Tibial nerve (tissue), 4 donors: ENCODE measurements around the gene WFS1. TPM values are rescaled to one million over a fixed set of nuclear protein-coding genes. Genes with fewer than 3 reads are reported as not detected.

Experiments used
- DNase-seq, 2 donors: peaks; one replicate each; pipeline ENCODE4 v3.0.0-alpha.2; 2019; ENCODE audit warnings: low spot score in 2 of 2
- H3K27ac ChIP-seq, 4 donors: fragments of 200-600 bp; sonication (generic) in 3 of 4; one replicate each; pipeline ENCODE4 v1.5.1; 2017 to 2019; ENCODE audit warnings: mild to moderate bottlenecking in 1 of 4
- H3K27me3 ChIP-seq, 2 donors: fragments of 200-600 bp; sonication (generic) in 1 of 2; one replicate each; pipeline versions ENCODE4 v1.5.1 to v1.6.0; 2017 to 2019
- H3K36me3 ChIP-seq, 3 donors: fragments of 200-600 bp; sonication (generic); one replicate each; pipeline ENCODE4 v1.5.1; 2018 to 2019
- H3K4me1 ChIP-seq, 4 donors: fragments of 200-600 bp; sonication (generic) in 3 of 4; one replicate each; pipeline ENCODE4 v1.5.1; 2017 to 2019
- H3K4me3 ChIP-seq, 4 donors: fragments of 200-600 bp; sonication (generic) in 3 of 4; one replicate each; pipeline ENCODE4 v1.5.1; 2017 to 2019; ENCODE audit warnings: mild to moderate bottlenecking in 1 of 4, moderate library complexity in 1 of 4
- H3K9me3 ChIP-seq, 4 donors: fragments of 200-600 bp; sonication (generic) in 3 of 4; one replicate each; pipeline ENCODE4 v1.5.1; 2017 to 2019
- EP300 ChIP-seq, 2 donors: sonication (generic); formaldehyde crosslinking; IDR thresholded peaks; one replicate each; pipeline ENCODE4 v1.6.1; 2017; ENCODE audit warnings: antibody characterized with exemption in 2 of 2, mild to moderate bottlenecking in 1 of 2
- POLR2A ChIP-seq, 2 donors: fragments of 450-650 bp; IDR thresholded peaks; one replicate each; pipeline ENCODE4 v1.6.1; 2017; ENCODE audit warnings: antibody characterized with exemption in 2 of 2, mild to moderate bottlenecking in 2 of 2, moderate library complexity in 2 of 2
- WGBS, 2 donors: methylation state at CpG; one replicate each; pipeline ENCODE4 v1.1.5; 2018; 5-methylcytosine and 5-hydroxymethylcytosine counted together
- total RNA-seq, 4 donors: library from RNA; depleted of rRNA; stranded (reverse); fragments of >200 nt; gene quantifications; one replicate each; pipeline ENCODE4 v1.1.0, GENCODE V29; 2016
- TF ChIP-seq, protein P1 (sequence below), 5 experiments: fragments of 200-600 bp in 3 of 5; fragments of 450-650 bp in 2 of 5; sonication (generic) in 3 of 5; IDR thresholded peaks; one replicate each; pipeline ENCODE4 v1.5.1; 2016 to 2019; ENCODE audit warnings: antibody characterized with exemption in 5 of 5, mild to moderate bottlenecking in 3 of 5, moderate library complexity in 2 of 5

The WFS1 gene
- total RNA-seq, 4 donors from 2014 or later = 52.8 to 125 (median 57.9) TPM

DNA sequence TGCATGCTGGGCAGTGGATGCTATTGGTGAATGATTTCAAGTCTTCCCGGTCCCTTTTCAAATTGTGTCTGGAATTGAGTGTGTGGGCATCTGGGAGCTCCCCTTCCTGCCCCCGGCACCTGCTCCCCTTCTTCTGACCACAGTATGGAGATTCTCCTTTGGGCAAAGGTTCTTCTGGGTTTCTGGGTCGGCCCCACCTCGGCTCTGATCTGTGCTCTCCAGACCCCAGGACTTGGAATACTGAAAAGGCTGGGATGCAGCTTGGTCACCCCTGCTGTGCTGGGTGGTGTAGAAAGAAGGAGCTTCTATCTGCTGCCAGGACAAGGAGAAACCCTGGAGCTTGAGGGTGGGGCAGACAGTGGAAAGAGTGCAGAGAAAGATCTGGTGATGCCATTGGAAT, 78.8 kb downstream of the WFS1 start:
- TF ChIP-seq EP300 (IDR thresholded peaks at IDR 0.05) = no peak
- TF ChIP-seq POLR2A (IDR thresholded peaks at IDR 0.05) = no peak
- TF ChIP-seq, protein P1, sequence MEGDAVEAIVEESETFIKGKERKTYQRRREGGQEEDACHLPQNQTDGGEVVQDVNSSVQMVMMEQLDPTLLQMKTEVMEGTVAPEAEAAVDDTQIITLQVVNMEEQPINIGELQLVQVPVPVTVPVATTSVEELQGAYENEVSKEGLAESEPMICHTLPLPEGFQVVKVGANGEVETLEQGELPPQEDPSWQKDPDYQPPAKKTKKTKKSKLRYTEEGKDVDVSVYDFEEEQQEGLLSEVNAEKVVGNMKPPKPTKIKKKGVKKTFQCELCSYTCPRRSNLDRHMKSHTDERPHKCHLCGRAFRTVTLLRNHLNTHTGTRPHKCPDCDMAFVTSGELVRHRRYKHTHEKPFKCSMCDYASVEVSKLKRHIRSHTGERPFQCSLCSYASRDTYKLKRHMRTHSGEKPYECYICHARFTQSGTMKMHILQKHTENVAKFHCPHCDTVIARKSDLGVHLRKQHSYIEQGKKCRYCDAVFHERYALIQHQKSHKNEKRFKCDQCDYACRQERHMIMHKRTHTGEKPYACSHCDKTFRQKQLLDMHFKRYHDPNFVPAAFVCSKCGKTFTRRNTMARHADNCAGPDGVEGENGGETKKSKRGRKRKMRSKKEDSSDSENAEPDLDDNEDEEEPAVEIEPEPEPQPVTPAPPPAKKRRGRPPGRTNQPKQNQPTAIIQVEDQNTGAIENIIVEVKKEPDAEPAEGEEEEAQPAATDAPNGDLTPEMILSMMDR (IDR thresholded peaks at IDR 0.05) = no peak
- Histone ChIP-seq H3K36me3 (no peaks in the 10 kb centered on the region), H3K9me3 (peaks cover 0 to 13% (median 0%) of the 10 kb centered on the region in 4 donors), H3K4me1 (peaks cover 0 to 10% (median 0%) of the 10 kb centered on the region in 4 donors), H3K4me3 (no peak overlapping the region), H3K27me3 (peaks cover 0 to 3% of the 10 kb centered on the region in 2 donors), H3K27ac (no peak overlapping the region)
- WGBS, 2 donors = 71 to 89% methylated on average over 4 of the region's 4 CpGs
- no peak for DNase-seq

DNA sequence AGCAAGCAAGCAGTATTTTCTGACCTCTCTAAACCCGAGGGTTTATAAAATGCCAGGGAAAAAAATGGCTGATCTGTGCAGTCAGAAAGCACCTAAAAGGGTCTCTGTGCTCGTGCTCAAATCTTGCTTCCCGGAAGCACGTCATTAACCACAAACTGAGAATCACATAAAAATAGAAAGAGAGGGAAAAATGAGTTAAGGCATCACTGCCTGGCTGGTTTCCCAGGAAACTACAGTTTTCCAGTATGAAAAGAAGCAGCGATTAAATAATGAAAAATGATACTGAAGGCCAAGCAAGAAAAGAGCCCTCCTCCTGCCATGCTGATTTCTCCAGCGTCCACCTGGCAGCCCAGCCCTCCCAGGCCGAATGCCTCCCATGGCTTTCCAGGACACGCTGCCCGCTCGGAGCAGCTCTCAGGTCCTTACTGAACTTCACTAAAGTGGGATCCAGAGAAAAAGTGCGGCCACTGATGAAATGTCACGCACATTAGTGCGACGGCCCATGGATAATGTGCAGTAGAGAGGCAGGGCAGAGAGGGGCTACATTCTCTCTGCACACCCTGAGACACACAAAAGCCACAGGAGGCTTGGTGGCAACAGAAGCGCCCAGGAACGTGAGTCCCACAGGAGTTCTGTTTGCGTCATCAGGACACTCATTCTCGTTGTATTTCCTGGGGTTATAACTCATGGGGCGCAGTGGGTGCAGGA, 80.4 kb downstream of the WFS1 start:
- H3K27me3 ChIP-seq = peaks cover 0 to 3% of the 10 kb centered on the region in 2 donors
- no peak overlapping the region for H3K27ac ChIP-seq
- WGBS, 2 donors = 51 to 54% methylated on average over 19 of the region's 19 CpGs
- H3K4me1 ChIP-seq = peaks cover 0 to 10% (median 0%) of the 10 kb centered on the region in 4 donors
- peaks cover 0 to 12% (median 0%) of the 10 kb centered on the region in 4 donors for H3K9me3 ChIP-seq
- TF ChIP-seq, protein P1 (IDR thresholded peaks at IDR 0.05) = no peak
- TF ChIP-seq POLR2A (IDR thresholded peaks at IDR 0.05) (no peak), EP300 (IDR thresholded peaks at IDR 0.05) (no peak)
- no peak overlapping the region for H3K4me3 ChIP-seq
- no peaks in the 10 kb centered on the region for H3K36me3 ChIP-seq
- DNase-seq = no peak

DNA sequence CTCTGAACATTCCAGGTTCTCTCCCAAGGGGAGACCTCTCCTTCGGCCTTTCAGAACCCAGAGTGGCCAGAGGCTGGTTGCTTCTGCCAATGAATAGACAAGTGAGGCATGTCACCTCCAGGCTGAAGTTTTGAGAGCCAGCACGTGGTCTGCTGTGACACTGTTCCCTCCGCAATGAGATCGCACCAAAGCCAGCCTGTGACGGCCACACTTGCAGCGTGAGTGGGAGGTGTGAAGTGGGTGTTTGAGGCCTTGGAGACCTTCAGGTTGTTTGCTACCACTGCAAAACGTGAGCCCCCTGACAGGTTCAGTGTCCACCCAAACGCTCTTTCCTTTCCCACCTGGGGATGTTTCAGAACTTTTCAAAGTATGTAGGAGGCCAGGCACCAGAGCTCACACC, 81.0 kb downstream of the WFS1 start:
- no peak overlapping the region for H3K4me3 ChIP-seq
- WGBS, 2 donors = 71 to 75% methylated on average over 8 of the region's 8 CpGs
- H3K27ac ChIP-seq = no peak overlapping the region
- peaks cover 0 to 10% (median 0%) of the 10 kb centered on the region in 4 donors for H3K4me1 ChIP-seq
- no peaks in the 10 kb centered on the region for H3K36me3 ChIP-seq
- H3K9me3 ChIP-seq = peaks cover 0 to 6% (median 0%) of the 10 kb centered on the region in 4 donors
- no peak for DNase-seq
- no peak for TF ChIP-seq EP300 (IDR thresholded peaks at IDR 0.05)
- TF ChIP-seq, protein P1 (IDR thresholded peaks at IDR 0.05) = no peak
- TF ChIP-seq POLR2A (IDR thresholded peaks at IDR 0.05) = no peak
- H3K27me3 ChIP-seq = peaks cover 0 to 3% of the 10 kb centered on the region in 2 donors

DNA sequence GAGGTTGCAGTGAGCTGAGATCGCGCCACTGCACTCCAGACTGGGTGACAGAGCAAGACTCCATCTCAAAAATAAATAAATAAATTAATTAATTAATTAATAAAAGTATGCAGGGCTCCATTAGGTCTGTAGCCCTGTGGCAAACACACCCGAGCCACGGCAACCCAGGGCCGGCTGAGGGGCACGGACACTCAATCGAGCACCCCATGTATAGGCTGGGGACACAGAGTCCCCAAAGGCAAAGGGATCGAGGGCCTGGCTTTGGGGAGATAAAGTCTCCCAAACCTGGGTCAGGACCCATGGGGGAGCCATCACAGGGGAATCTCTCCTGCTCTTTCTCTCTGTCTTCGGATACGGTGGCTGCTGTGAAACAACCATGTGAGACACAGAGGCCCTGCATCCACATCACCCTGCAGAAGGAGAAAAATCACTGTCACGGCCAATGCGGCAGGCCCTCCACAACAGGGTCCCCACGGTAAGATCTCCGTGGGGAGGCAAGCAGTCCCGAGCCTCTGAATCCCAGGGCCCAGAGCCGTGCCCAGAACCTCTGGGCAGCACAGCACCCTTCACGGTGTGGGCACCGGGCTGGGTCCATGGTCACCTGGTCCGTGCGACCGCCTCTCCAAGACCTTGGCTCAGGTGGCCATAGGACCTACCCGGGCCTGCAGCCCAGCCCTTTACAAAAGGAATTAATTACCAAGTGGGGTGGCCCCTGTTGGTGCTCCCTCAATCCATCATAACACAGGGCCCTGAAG, 81.8 kb downstream of the WFS1 start:
- Histone ChIP-seq H3K36me3 (no peaks in the 10 kb centered on the region), H3K4me1 (peaks cover 0 to 10% (median 0%) of the 10 kb centered on the region in 4 donors), H3K27me3 (peaks cover 0 to 3% of the 10 kb centered on the region in 2 donors), H3K4me3 (no peak overlapping the region), H3K9me3 (no peaks in the 10 kb centered on the region), H3K27ac (no peak overlapping the region)
- 93 to 94% methylated on average over 11 to 12 of the region's 22 CpGs for WGBS, 2 donors
- TF ChIP-seq EP300 (IDR thresholded peaks at IDR 0.05) = no peak
- no peak for DNase-seq

DNA sequence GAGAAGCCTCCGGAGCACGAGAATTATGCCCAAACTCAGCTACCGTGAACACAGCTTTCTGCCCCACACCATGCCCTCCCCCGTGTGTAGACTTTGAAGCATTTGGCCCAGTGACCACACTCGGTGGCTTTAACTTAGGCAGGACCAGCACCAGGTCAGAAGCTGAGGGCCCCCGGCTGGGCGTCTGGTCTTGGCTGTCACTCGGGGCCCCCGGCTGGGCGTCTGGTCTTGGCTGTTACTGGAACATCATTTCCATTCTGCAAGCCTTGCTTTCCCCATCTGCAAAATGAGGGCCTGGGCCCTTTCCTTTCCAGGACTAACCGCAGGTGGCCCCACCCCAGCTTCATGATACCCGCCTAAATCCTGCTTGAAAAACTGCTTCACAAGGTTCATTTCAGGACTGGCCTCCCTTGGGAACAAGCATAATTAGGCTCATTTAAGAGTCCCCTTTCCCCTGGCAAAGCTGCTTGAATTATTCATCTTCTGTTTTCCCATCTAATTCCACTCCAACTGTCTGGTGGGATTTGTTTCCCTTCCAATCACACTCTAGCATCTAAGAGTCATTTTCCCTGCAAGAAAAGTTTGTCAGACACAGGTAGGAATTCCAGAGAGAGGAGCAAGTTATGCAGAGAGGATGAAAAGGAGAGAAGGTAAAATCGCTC, 82.5 kb downstream of the WFS1 start:
- no peak for DNase-seq
- H3K4me1 ChIP-seq = peaks cover 0 to 10% (median 0%) of the 10 kb centered on the region in 4 donors
- no peak overlapping the region for H3K27ac ChIP-seq
- no peaks in the 10 kb centered on the region for H3K9me3 ChIP-seq
- TF ChIP-seq EP300 (IDR thresholded peaks at IDR 0.05) (no peak), POLR2A (IDR thresholded peaks at IDR 0.05) (no peak)
- TF ChIP-seq, protein P1 (IDR thresholded peaks at IDR 0.05) = no peak
- peaks cover 0 to 3% of the 10 kb centered on the region in 2 donors for H3K27me3 ChIP-seq
- H3K36me3 ChIP-seq = no peaks in the 10 kb centered on the region
- WGBS, 2 donors = 73 to 80% methylated on average over 13 of the region's 13 CpGs
- H3K4me3 ChIP-seq = no peak overlapping the region

Other genes starting within 250 kb of the WFS1 start
- gene JAKMIP1, start 69.3 kb upstream of the WFS1 start, total RNA-seq = 1 to 10 TPM in 2 of 4 donors, under 1 TPM in 2; 0.30 to 2.5 (median 1.2) TPM
- gene PPP2R2C, start 202.8 kb downstream of the WFS1 start, total RNA-seq = under 1 TPM in 3 of 4 donors, not detected in 1; under 0.01 to 0.66 (median 0.42) TPM